GM18519 (cell line): ENCODE results near the gene PHLDB1.
"Not testable (repeated sequence)": the region's sequence is repeated elsewhere in the genome, so short reads cannot be mapped to it uniquely, and the experiment has no call there.

Experiments used
- ATAC-seq: cut with Tn5 transposase; IDR thresholded peaks from one replicate; pipeline ENCODE4 v1.9.1; 2021; ENCODE audit warnings: mild to moderate bottlenecking, moderate library complexity; ENCODE audit not compliant: unreplicated experiment, low FRiP score

Gene PHLDB1

GRCh38 chr11:118677977-118678376, 70.6 kb downstream of the PHLDB1 start:
- ATAC-seq = no peak

- not testable (repeated sequence) for ATAC-seq
Measured at GRCh38 chr11:118678908-118679307, 71.5 kb downstream of the PHLDB1 start.

- ATAC-seq = no peak
Measured at GRCh38 chr11:118679483-118679882, 72.1 kb downstream of the PHLDB1 start, which contains the start of gene TREH. TSS of gene TREH (minus strand) at chr11:118679650. CDS start at chr11:118679627, 23 bp downstream.

- no peak for ATAC-seq
Measured at GRCh38 chr11:118682372-118682771, 75.0 kb downstream of the PHLDB1 start.

- not testable (repeated sequence) for ATAC-seq
Measured at GRCh38 chr11:118682939-118683338, 75.5 kb downstream of the PHLDB1 start.

GRCh38 chr11:118684187-118684586, 76.8 kb downstream of the PHLDB1 start:
- ATAC-seq = no peak

- no peak for ATAC-seq
Measured at GRCh38 chr11:118687906-118688305, 80.5 kb downstream of the PHLDB1 start.

- ATAC-seq = not testable (repeated sequence)
Measured at GRCh38 chr11:118688339-118688738, 80.9 kb downstream of the PHLDB1 start.

- ATAC-seq = no peak
Measured at GRCh38 chr11:118688851-118689502, 81.6 kb downstream of the PHLDB1 start.

- ATAC-seq = no peak
Measured at GRCh38 chr11:118689503-118689851, 82.1 kb downstream of the PHLDB1 start.

GRCh38 chr11:118689852-118690552, 82.6 kb downstream of the PHLDB1 start:
- ATAC-seq = no peak

GRCh38 chr11:118690553-118691304, 83.3 kb downstream of the PHLDB1 start:
- ATAC-seq = no peak

- ATAC-seq = no peak
Measured at GRCh38 chr11:118691926-118692830, 84.8 kb downstream of the PHLDB1 start.

- no peak for ATAC-seq
Measured at GRCh38 chr11:118694185-118694584, 86.8 kb downstream of the PHLDB1 start.

GRCh38 chr11:118694771-118695170, 87.4 kb downstream of the PHLDB1 start:
- no peak for ATAC-seq

- ATAC-seq = no peak
Measured at GRCh38 chr11:118696673-118697226, 89.3 kb downstream of the PHLDB1 start.

GRCh38 chr11:118697346-118697745, 89.9 kb downstream of the PHLDB1 start:
- no peak for ATAC-seq

- no peak for ATAC-seq
Measured at GRCh38 chr11:118699506-118700220, 92.2 kb downstream of the PHLDB1 start.

GRCh38 chr11:118703563-118704106, 96.2 kb downstream of the PHLDB1 start:
- no peak for ATAC-seq
